Muscle of leg (tissue), 16 donors: Measurements from ENCODE around the gene ZNF770. TPM values are rescaled to one million over a fixed set of nuclear protein-coding genes. Genes with fewer than 3 reads are reported as not detected.
A peak's percentile ranks its signal among the peaks of the same experiment; 100 is the strongest.

Experiments used
- DNase-seq: peaks from one replicate; pipeline ENCODE4 v3.0.0; 2013
- H3K27ac ChIP-seq: one replicate; pipeline ENCODE4 v1.5.1; 2013; ENCODE audit warnings: mild to moderate bottlenecking, low read length, control low read depth
- H3K27me3 ChIP-seq: one replicate; pipeline ENCODE4 v1.6.1; 2013; ENCODE audit warnings: low read length; ENCODE audit not compliant: control insufficient read depth, insufficient read depth
- H3K36me3 ChIP-seq: one replicate; pipeline ENCODE4 v1.6.1; 2013; ENCODE audit warnings: low read length; ENCODE audit not compliant: control insufficient read depth, insufficient read depth
- H3K4me1 ChIP-seq: one replicate; pipeline ENCODE4 v1.6.1; 2013; ENCODE audit warnings: low read length; ENCODE audit not compliant: control insufficient read depth, insufficient read depth
- H3K4me3 ChIP-seq: one replicate; pipeline ENCODE4 v1.5.1; 2013; ENCODE audit warnings: low read length, control low read depth
- H3K9me3 ChIP-seq: replicated peaks from 2 replicates; pipeline ENCODE4 v1.6.1; 2013; ENCODE audit warnings: low read depth, low read length; ENCODE audit not compliant: control insufficient read depth
- WGBS: methylation state at CpG from one replicate; pipeline ENCODE4 v1.1.5; 2013; ENCODE audit warnings: missing lambda C conversion rate; ENCODE audit not compliant: insufficient coverage; 5-methylcytosine and 5-hydroxymethylcytosine counted together
- long read RNA-seq, 11 donors: transcript quantifications; one replicate each; lab custom pipeline, GENCODE V29; 2026
- polyA plus RNA-seq, 8 donors: library from polyadenylated mRNA; unstranded; fragments of 120-200 nt; gene quantifications; one replicate each; pipeline versions ENCODE4 v1.2.1 to v1.2.3, GENCODE V29; 2013; ENCODE audit warnings: inconsistent platforms in 1 of 8, low replicate concordance in 1 of 8; ENCODE audit not compliant: insufficient read length in 8 of 8, insufficient read depth in 1 of 8
- total RNA-seq: library from RNA; stranded (reverse); fragments of 120-200 nt; gene quantifications from one replicate; pipeline ENCODE4 v1.2.4, GENCODE V29; 2013

ZNF770 gene
- total RNA-seq (22.3 TPM), polyA plus RNA-seq (10 to 100 TPM; 14.8 to 26.2 (median 20.8) TPM)
- long read RNA-seq, donor 1, full-length matches to known transcripts: 7 of 7 reads
- long read RNA-seq, donor 1, partial matches to known transcripts: 0 of 7 reads
- long read RNA-seq, donor 1, other reads (novel, unspliced or antisense): 0 of 7 reads
- long read RNA-seq, donor 2, full-length matches to known transcripts: 1 of 1 reads
- long read RNA-seq, donor 2, partial matches to known transcripts: 0 of 1 reads
- long read RNA-seq, donor 2, other reads (novel, unspliced or antisense): 0 of 1 reads
- long read RNA-seq, donor 3, full-length matches to known transcripts: 14 of 14 reads
- long read RNA-seq, donor 3, partial matches to known transcripts: 0 of 14 reads
- long read RNA-seq, donor 3, other reads (novel, unspliced or antisense): 0 of 14 reads
- long read RNA-seq, donor 4, full-length matches to known transcripts: 9 of 9 reads
- long read RNA-seq, donor 4, partial matches to known transcripts: 0 of 9 reads
- long read RNA-seq, donor 4, other reads (novel, unspliced or antisense): 0 of 9 reads
- long read RNA-seq, donor 5, full-length matches to known transcripts: 22 of 22 reads
- long read RNA-seq, donor 5, partial matches to known transcripts: 0 of 22 reads
- long read RNA-seq, donor 5, other reads (novel, unspliced or antisense): 0 of 22 reads
- long read RNA-seq, donor 6, full-length matches to known transcripts: 12 of 12 reads
- long read RNA-seq, donor 6, partial matches to known transcripts: 0 of 12 reads
- long read RNA-seq, donor 6, other reads (novel, unspliced or antisense): 0 of 12 reads
- long read RNA-seq, donor 7, full-length matches to known transcripts: 16 of 16 reads
- long read RNA-seq, donor 7, partial matches to known transcripts: 0 of 16 reads
- long read RNA-seq, donor 7, other reads (novel, unspliced or antisense): 0 of 16 reads
- long read RNA-seq, donor 8, full-length matches to known transcripts: 11 of 11 reads
- long read RNA-seq, donor 8, partial matches to known transcripts: 0 of 11 reads
- long read RNA-seq, donor 8, other reads (novel, unspliced or antisense): 0 of 11 reads
- long read RNA-seq, donor 9, full-length matches to known transcripts: 7 of 7 reads
- long read RNA-seq, donor 9, partial matches to known transcripts: 0 of 7 reads
- long read RNA-seq, donor 9, other reads (novel, unspliced or antisense): 0 of 7 reads
- long read RNA-seq, donor 10, full-length matches to known transcripts: 15 of 15 reads
- long read RNA-seq, donor 10, partial matches to known transcripts: 0 of 15 reads
- long read RNA-seq, donor 10, other reads (novel, unspliced or antisense): 0 of 15 reads
- long read RNA-seq, donor 11, full-length matches to known transcripts: 10 of 10 reads
- long read RNA-seq, donor 11, partial matches to known transcripts: 0 of 10 reads
- long read RNA-seq, donor 11, other reads (novel, unspliced or antisense): 0 of 10 reads

- H3K36me3 ChIP-seq: no peaks in the 10 kb centered on the region
- peak within 1 kb of the TSS; percentile 94 for H3K27ac ChIP-seq
- peak; percentile 88 for DNase-seq
- H3K27me3 ChIP-seq: peaks cover 4% of the 10 kb centered on the region
- no peaks in the 10 kb centered on the region for H3K9me3 ChIP-seq
- WGBS: 0% methylated on average over 41 of the region's 60 CpGs
- H3K4me3 ChIP-seq: peak within 1 kb of the TSS; percentile 75
- H3K4me1 ChIP-seq: peaks cover 8% of the 10 kb centered on the region
Measured at GRCh38 chr15:34988027-34988902, at the start of gene ZNF770. TSS of gene ZNF770 (minus strand) at chr15:34988287. CDS start at chr15:34983434, 4,853 bp downstream.

DNA sequence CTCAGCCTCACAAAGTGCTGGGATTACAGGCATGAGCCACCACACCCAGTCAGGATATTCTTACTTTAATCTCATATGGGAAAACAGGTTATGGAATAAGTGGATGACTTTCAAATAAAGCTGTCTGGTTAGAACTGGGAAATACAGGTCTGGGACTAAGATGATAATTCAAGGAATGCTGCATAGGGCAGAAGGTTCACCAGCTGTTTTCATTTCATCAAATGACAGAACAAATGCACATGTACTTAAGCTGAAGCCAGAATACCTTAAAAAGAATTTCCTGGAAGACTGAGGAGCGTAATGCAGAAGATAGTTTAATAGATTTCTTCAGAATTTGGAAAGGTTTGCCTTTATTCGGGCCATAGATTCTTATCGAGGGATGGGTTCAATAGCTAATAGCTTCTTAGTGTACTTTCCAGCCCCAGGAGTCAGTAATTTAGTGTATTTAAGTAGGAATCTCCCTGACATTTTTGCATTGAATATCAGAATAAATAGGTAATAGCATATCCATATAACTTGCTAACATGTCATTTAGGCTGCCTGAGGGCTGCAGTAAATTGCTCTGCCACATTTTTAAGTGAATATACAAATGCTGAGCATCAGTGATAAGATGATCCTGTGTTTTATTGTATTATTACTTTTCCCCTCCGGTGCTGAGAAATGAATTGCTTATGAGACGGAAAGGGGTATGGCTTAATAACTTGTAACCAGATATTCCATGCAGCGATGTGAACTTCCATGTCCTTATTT is 40.3 kb upstream of the ZNF770 start:
- no peak overlapping the region for H3K27ac ChIP-seq
- no peaks in the 10 kb centered on the region for H3K4me1 ChIP-seq
- DNase-seq: peak; percentile 28
- H3K9me3 ChIP-seq: no peaks in the 10 kb centered on the region
- H3K4me3 ChIP-seq: no peak overlapping the region
- H3K36me3 ChIP-seq: no peaks in the 10 kb centered on the region
- no peaks in the 10 kb centered on the region for H3K27me3 ChIP-seq
- WGBS: no CpG with 5 or more reads among the region's 6 CpGs

DNA sequence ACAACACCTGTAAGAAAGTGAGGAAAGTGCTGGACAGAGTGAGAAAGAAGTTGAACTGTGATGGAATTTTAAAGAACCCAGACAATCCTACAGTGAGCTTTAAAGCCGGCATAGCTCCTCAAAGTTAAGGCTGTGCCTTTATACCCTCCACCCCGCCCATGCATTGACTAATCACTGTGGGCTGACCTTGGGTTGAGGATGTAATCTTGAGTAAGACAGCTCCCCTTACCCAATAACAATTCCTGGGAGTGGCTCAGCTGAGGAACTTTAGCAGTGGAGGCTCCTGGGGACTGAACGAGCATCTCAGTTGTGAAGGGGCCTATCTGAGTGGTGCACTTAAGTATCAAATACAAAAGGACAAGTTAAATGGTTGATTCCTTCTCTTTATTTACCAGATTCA is 35.7 kb upstream of the ZNF770 start:
- H3K27me3 ChIP-seq: no peaks in the 10 kb centered on the region
- no peak overlapping the region for H3K4me3 ChIP-seq
- DNase-seq: no peak
- H3K9me3 ChIP-seq: no peaks in the 10 kb centered on the region
- 67% methylated on average over 1 of the region's 3 CpGs for WGBS
- no peak overlapping the region for H3K27ac ChIP-seq
- no peaks in the 10 kb centered on the region for H3K4me1 ChIP-seq
- no peaks in the 10 kb centered on the region for H3K36me3 ChIP-seq

DNA sequence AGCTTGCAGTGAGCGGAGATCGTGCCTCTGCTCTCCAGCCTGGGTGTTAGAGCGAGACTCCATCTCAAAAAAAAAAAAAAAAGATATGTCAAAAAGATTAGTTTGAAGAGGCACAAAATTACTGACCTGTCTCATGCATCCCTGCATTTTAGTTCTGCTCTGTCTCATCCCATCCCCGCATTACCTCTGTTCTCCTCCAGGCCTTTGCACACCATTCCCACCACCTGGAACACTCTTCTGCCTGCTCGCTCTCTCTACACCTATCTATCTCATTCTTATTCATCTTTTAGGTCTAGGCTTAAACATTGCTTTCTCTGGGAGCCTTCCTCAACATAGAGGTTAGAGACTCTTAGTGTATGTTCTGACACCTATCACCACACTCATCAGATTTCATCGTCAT is 32.9 kb upstream of the ZNF770 start:
- 90% methylated on average over 2 of the region's 6 CpGs for WGBS
- H3K4me3 ChIP-seq: no peak overlapping the region
- no peaks in the 10 kb centered on the region for H3K9me3 ChIP-seq
- no peaks in the 10 kb centered on the region for H3K4me1 ChIP-seq
- no peak overlapping the region for H3K27ac ChIP-seq
- no peak for DNase-seq
- H3K27me3 ChIP-seq: no peaks in the 10 kb centered on the region
- H3K36me3 ChIP-seq: no peaks in the 10 kb centered on the region

DNA sequence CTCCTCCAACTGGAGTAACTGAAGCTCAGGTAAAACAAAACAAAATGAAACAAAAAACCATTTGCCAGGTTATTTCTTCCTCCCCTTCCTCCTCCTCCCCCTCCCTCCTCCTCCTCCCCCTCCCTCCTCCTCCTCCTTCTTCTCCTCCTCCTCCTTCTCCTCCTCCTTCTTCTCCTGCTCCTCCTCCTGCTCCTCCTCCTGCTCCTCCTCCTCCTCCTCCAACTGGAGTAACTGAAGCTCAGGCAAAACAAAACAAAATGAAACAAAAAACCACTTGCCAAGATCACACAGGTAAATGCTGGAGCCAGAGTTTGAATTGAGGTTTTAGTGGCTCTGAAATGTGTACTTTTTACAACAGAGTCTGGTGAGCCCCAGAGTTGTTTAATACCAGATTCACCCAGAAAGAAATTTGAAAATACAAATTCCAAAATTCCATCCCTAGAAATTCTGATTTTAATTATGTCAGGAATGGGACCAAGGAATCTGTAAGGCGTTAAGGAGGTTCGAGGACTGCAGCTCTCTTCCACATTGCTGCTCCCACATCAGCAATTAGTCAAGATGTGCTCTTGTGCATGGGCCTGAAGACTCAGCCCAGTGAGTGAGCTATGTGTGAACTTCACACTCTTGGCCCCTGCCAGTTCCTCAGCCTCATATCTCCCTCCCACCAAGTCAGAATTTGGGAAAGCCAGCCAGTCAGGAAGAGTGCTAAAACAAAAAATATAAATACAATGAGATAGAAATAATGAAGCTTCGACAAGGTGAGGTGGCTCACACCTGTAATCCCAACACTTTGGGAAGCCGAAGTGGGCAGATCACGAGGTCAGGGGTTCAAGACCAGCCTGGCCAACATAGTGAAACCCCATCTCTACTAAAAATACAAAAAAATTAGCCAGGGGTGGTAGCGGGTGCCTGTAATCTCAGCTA is 31.6 kb upstream of the ZNF770 start:
- H3K9me3 ChIP-seq: no peaks in the 10 kb centered on the region
- H3K27me3 ChIP-seq: no peaks in the 10 kb centered on the region
- WGBS: no CpG with 5 or more reads among the region's 6 CpGs
- no peak overlapping the region for H3K4me3 ChIP-seq
- H3K4me1 ChIP-seq: no peaks in the 10 kb centered on the region
- peak; percentile 15 for DNase-seq
- no peak overlapping the region for H3K27ac ChIP-seq
- H3K36me3 ChIP-seq: no peaks in the 10 kb centered on the region

- no peak overlapping the region for H3K4me3 ChIP-seq
- H3K9me3 ChIP-seq: no peaks in the 10 kb centered on the region
- H3K27me3 ChIP-seq: no peaks in the 10 kb centered on the region
- no peak overlapping the region for H3K27ac ChIP-seq
- DNase-seq: peak; percentile 22
- no peaks in the 10 kb centered on the region for H3K4me1 ChIP-seq
- no peaks in the 10 kb centered on the region for H3K36me3 ChIP-seq
Measured at GRCh38 chr15:35014241-35014640, 26.2 kb upstream of the ZNF770 start.

- no peak for DNase-seq
- WGBS: no CpG with 5 or more reads among the region's 4 CpGs
- Histone ChIP-seq H3K4me3 (no peak overlapping the region), H3K27ac (no peak overlapping the region), H3K36me3 (no peaks in the 10 kb centered on the region), H3K4me1 (no peaks in the 10 kb centered on the region), H3K27me3 (no peaks in the 10 kb centered on the region), H3K9me3 (no peaks in the 10 kb centered on the region)
Measured at GRCh38 chr15:35013370-35013769, 25.3 kb upstream of the ZNF770 start.

GRCh38 chr15:35007397-35007796 is 19.3 kb upstream of the ZNF770 start:
- no peaks in the 10 kb centered on the region for H3K9me3 ChIP-seq
- WGBS: no CpG with 5 or more reads among the region's 2 CpGs

More at GRCh38 chr15:35007397-35007796, 19.3 kb upstream of the ZNF770 start:
- Histone ChIP-seq H3K4me3 (no peak overlapping the region), H3K4me1 (no peaks in the 10 kb centered on the region), H3K36me3 (no peaks in the 10 kb centered on the region), H3K27ac (no peak overlapping the region), H3K27me3 (no peaks in the 10 kb centered on the region)
- no peak for DNase-seq
